NCI-H2227 (cell line): ENCODE measurements around the gene HCFC1.
A peak's percentile ranks its signal among the peaks of the same experiment; 100 is the strongest.

Source experiments
- DNase-seq: peaks from one replicate; lab custom pipeline; 2025; ENCODE audit not compliant: unreplicated experiment; lab: John Stamatoyannopoulos, UW

Gene HCFC1

GRCh38 chrX:153960077-153960476 is 11.5 kb downstream of the HCFC1 start:
- no peak for DNase-seq

GRCh38 chrX:153959649-153960048 is 12.0 kb downstream of the HCFC1 start:
- DNase-seq, result no peak

DNA sequence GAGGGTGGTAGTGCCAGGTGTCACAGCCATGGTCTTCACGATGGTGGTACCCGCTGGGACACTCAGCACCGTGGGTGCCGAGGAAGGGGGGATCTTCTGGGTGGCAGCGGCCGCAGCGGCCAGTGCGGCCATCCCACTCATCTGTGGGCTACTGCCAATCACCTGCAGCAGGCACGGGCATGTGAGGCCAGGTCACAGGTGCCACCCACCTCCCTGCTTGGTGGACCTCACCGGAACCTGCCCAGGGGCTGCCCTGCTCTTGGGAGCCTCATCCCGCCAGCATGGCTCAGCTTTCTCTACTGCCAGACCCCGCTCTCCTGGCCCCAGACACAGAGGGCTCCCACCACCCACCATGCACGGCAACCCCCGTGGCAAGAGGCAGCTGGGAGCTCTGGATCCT is 13.0 kb downstream of the HCFC1 start:
- no peak for DNase-seq

- no peak for DNase-seq
Observed at GRCh38 chrX:153957224-153957623, 14.4 kb downstream of the HCFC1 start.

DNA sequence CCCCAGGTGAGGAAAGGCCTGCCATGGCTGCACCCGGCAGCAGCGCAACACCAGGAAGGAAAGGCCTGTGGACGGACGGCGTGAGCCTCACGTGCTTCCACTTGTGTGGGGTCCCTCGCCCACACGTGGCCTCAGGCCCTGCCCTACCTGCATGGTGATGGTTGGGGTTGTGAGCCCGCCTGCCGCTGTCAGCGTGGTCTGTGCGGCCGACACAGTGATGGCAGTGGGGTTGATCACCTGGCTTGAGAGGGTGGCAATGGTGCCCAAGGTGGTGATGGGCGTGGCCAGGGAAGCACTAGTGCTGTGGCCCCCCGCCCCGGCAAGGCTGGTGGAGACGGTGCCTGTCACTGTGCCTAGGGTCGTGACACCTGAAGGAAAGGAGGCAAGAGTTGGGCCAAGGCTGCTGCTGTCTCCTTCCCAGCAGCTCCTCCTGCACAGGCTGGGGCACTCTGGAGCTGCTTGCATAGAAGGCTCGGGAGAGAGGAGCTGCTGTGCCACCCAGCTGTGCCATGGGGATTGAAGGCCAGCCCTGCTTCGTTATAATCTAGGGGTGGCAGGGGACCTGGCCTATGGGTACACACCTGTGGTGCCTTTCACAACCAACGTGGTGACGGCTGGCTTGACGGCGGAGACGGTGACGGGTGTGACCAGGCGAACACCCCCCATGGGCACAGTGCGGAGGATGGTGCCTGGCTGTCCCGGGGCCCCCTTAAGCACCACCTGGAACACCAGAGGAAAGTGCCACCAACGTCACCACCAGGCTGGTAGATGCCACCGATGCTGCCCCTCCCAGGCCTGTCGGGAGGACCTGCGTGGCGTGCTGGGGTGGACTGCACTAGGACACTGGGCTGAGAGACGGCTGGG is 15.3 kb downstream of the HCFC1 start:
- DNase-seq, result no peak

GRCh38 chrX:153955228-153955732 is 16.3 kb downstream of the HCFC1 start:
- DNase-seq, result no peak

GRCh38 chrX:153954558-153955227 is 16.9 kb downstream of the HCFC1 start:
- DNase-seq, result no peak

- no peak for DNase-seq
Observed at GRCh38 chrX:153953892-153954557, 17.6 kb downstream of the HCFC1 start.

- peak; percentile 85 for DNase-seq
Observed at GRCh38 chrX:153953342-153953830, 18.2 kb downstream of the HCFC1 start.

GRCh38 chrX:153952373-153953026 is 19.1 kb downstream of the HCFC1 start:
- no peak for DNase-seq

DNA sequence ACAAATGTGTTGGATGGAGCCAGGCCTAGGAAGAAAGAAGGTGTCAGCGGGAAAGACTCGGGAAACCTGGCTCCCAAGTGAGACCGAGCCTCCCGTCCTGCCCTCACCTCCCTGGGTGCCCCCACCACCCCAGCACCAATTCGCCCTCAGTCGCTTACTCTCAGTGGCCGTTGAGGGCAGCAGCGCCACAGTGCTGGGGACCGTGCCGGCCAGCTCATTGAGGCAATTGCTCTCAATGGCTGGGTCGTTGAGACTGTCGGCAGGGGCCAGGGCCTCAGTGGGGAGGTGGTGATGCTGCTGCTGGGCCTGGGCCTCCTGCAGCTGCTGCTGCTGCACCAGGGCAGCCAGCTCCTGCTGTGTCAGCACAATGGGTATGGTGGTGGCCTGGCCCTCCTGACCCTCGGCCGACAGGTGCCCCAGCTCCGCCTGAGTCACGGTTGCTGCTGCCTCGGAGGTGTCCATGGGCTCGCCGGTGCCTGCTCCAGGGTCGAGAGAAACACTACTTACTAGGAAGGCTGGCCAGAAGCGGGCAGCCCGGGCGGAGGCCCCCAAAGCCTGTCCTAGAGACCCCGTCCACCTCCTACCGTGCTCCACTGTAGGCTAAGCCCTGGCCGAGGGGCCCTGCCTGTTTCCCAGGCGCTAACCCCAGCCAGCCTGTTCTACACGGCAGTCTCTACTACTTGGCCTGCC is 19.8 kb downstream of the HCFC1 start:
- no peak for DNase-seq

DNA sequence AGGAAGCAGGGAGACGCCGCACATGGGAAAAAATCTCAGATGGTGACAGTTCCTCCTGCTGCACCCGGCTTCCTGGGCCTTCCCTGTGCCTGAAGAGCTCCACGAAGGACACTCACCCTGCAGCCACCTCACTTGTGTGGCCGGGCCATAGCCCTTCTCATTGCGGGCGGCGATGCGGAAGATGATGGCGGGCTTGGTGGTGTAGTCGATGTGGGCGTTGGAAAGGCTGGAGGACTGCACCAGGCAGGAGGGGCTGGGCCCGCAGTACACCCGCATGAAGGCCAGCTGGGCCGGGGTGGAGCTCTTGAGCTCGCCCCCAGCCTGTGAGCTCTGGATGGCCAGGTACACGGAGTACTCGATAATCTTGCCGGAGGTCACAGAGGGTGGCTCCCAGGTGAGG is 21.5 kb downstream of the HCFC1 start:
- no peak for DNase-seq

- DNase-seq, result peak; percentile 12
Observed at GRCh38 chrX:153948847-153949805, 22.5 kb downstream of the HCFC1 start.

DNA sequence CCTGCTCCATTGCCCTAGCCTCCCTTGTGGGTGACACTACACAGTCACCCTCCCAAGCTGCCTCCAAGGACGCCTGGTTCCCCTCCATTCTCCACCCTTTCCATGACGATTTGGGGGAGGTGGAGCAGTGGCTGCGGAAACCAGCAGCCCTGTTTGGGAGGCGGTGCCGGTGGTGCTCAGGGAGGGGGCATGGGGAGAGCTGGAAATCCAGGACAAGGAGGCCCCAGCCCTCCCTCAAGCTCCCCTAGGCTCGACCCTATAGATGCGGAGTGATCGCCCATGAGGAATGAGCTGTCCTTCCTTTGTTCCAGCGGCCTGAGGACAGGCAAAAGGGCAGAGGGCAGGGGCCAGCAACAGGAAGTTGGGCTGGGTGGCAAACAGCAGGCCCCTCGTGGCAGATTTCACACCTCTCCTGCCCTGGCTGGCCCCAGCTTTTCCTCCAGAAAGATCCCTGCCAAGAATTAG is 23.6 kb downstream of the HCFC1 start:
- no peak for DNase-seq

- peak; percentile 83 for DNase-seq
Observed at GRCh38 chrX:153947009-153947769, 24.4 kb downstream of the HCFC1 start.

DNA sequence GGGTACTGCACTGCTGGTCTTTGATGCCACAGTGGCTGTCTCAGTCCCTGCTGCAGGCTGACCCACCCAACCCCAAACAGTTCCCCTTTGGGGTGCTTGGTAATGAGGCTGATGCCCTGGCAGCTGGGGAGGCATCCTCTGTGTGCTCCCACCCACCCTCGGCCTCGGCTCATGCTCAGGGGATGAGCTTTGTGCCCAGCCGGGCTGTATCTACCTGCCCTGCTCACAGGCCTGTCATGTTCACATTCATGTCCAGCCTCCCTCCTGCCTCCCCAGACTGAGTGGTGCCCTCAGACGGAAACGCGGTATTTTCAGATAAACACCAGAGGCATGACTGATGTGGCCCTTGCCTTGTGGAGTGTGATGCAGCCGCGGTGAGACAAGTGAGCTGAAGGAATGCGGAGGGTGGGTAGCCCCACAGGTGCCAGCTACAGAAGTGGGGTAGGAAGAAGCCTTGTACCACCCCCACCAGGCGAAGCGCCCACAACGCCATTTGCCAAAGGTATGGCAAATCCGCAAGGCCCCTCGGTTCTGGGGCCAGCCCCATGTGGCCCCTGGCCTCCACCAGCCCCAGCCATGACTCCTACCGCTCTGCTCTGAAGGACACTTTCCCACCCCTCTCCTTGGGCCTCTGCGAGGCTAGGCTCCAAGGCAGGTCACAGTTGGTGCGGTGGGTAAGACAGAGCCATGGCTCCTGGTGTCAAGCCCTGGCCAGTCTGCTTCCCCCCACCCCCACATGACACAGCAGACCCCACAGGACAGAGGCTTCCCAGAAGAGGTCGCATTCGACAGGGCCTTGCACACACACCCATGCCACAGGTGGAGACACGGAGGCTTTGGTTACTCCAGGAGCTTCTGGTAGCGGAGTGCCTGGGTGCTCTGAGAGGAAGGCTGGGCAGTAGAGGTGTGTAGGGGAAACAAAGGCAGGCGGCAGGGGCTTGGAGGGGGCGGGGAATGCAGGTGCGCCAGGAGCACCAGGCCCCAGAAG is 25.4 kb downstream of the HCFC1 start:
- DNase-seq, result no peak

DNA sequence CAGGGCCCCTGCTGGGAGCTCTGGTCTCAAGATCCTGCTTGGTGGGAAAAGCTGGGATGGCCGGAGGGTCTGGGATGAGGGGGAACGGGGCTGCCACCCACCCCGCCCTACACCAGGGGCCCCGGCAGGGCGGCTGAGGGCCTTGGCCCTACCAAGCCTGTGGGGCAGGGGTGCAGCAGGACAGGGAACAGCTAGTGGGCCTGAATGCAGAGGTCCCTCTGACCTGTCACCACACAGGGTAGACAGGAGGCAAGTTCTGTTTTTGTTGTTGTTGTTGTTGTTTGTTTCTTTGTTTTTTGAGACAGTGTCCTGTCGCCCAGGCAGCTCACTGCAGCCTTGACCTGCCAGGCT is 26.8 kb downstream of the HCFC1 start:
- DNase-seq, result no peak
